K562 (cell line): ENCODE measurements around the gene CYS1. TPM values are rescaled to one million over a fixed set of nuclear protein-coding genes. Genes with fewer than 3 reads are reported as not detected.
A peak's percentile ranks its signal among the peaks of the same experiment; 100 is the strongest.

Source experiments
- BCOR ChIP-seq: fragments of 450-650 bp; IDR thresholded peaks from 2 replicates; pipeline ENCODE4 v1.6.1; 2016
- BHLHE40 ChIP-seq: IDR thresholded peaks from 2 replicates; pipeline ENCODE4 v1.6.1; 2011; ENCODE audit warnings: low read length, improper control_type of control experiment
- CCAR2 ChIP-seq: fragments of 200-400 bp; formaldehyde crosslinking; IDR thresholded peaks from 2 replicates; pipeline ENCODE4 v1.6.1; 2017; ENCODE audit warnings: mild to moderate bottlenecking, low read depth, low read length
- ESRRB ChIP-seq: fragments of 250-450 bp; sonication (Bioruptor Pico); IDR thresholded peaks from 2 replicates; pipeline ENCODE4 v1.5.0; 2020; ENCODE audit warnings: mild to moderate bottlenecking, moderate library complexity, borderline replicate concordance
- ETV6 ChIP-seq, 3 experiments: fragments of 150-350 bp in 1 of 3; sonication (generic) in 1 of 3; formaldehyde crosslinking in 1 of 3; IDR thresholded peaks; 2 replicates each; pipeline versions ENCODE4 v1.6.1 to v1.8.0; 2014 to 2022; ENCODE audit warnings: borderline replicate concordance in 2 of 3, low read depth in 2 of 3, antibody characterized with exemption in 1 of 3, low read length in 1 of 3, mild to moderate bottlenecking in 1 of 3, missing genetic modification reagents in 1 of 3
- FIP1L1 ChIP-seq: fragments of 200-400 bp; formaldehyde crosslinking; IDR thresholded peaks from 2 replicates; pipeline ENCODE4 v1.6.1; 2018; ENCODE audit warnings: mild to moderate bottlenecking, low read depth, low read length; ENCODE audit not compliant: poor library complexity, severe bottlenecking
- HIVEP1 ChIP-seq: fragments of 250-450 bp; sonication (Bioruptor Pico); IDR thresholded peaks from 2 replicates; pipeline ENCODE4 v1.4.0; 2020; ENCODE audit warnings: mild to moderate bottlenecking
- LARP7 ChIP-seq: fragments of 450-650 bp; IDR thresholded peaks from 2 replicates; pipeline ENCODE4 v1.6.1; 2016
- NFRKB ChIP-seq: fragments of 450-650 bp; IDR thresholded peaks from 2 replicates; pipeline ENCODE4 v1.6.1; 2016; ENCODE audit warnings: low read depth
- RBM14 ChIP-seq: fragments of 200-400 bp; formaldehyde crosslinking; IDR thresholded peaks from 2 replicates; pipeline ENCODE4 v1.6.1; 2018; ENCODE audit warnings: low read depth, mild to moderate bottlenecking, low read length, moderate library complexity, borderline replicate concordance; ENCODE audit not compliant: insufficient read depth
- TARDBP ChIP-seq: fragments of 450-650 bp; IDR thresholded peaks from 2 replicates; pipeline ENCODE4 v1.6.1; 2016
- ZNF77 ChIP-seq: fragments of 250-450 bp; sonication (Bioruptor Pico); IDR thresholded peaks from 2 replicates; pipeline ENCODE4 v1.5.0; 2020
- polyA plus RNA-seq, 8 experiments: library from polyadenylated mRNA; depleted of rRNA in 4 of 8; stranded (reverse) in 5 of 8; unstranded in 3 of 8; fragments of >200 nt; fragmentation: Nextera tagmentation in 2 of 8; fragmentation: Illumina TruSeq in 1 of 8; extraction: Ambion mirVana in 2 of 8; extraction: Trizol in 1 of 8; gene quantifications; 2 replicates each; pipeline versions ENCODE4 v1.2.1 to v1.2.3, GENCODE V29; 2011 to 2014; ENCODE audit warnings: inconsistent platforms in 1 of 8, missing spikeins in 1 of 8
- total RNA-seq, 7 experiments: library from RNA; depleted of rRNA in 6 of 7; stranded (reverse); fragments of >200 nt in 6 of 7; fragmentation: Illumina TruSeq in 2 of 7; extraction: Trizol in 2 of 7; gene quantifications; 2 replicates each; pipeline versions ENCODE4 v1.2.1 to v1.2.3, GENCODE V29; 2011 to 2021; ENCODE audit warnings: low replicate concordance in 1 of 7
- TF ChIP-seq, protein P1 (sequence below): fragments of 450-650 bp; IDR thresholded peaks from 2 replicates; pipeline ENCODE4 v1.6.1; 2018; ENCODE audit not compliant: partially characterized antibody
- TF ChIP-seq, protein P2 (sequence below): sonication (generic); formaldehyde crosslinking; IDR thresholded peaks from 2 replicates; pipeline ENCODE4 v1.8.0; 2023; ENCODE audit warnings: mild to moderate bottlenecking, missing genetic modification reagents

Gene CYS1
- total and polyA plus RNA-seq, 9 of the 15 experiments (the other 6 are each of a cell fraction or from before 2014, with no cell fraction given), result 0.11 to 0.13 TPM; not detected in 7

- TF ChIP-seq, protein P1, sequence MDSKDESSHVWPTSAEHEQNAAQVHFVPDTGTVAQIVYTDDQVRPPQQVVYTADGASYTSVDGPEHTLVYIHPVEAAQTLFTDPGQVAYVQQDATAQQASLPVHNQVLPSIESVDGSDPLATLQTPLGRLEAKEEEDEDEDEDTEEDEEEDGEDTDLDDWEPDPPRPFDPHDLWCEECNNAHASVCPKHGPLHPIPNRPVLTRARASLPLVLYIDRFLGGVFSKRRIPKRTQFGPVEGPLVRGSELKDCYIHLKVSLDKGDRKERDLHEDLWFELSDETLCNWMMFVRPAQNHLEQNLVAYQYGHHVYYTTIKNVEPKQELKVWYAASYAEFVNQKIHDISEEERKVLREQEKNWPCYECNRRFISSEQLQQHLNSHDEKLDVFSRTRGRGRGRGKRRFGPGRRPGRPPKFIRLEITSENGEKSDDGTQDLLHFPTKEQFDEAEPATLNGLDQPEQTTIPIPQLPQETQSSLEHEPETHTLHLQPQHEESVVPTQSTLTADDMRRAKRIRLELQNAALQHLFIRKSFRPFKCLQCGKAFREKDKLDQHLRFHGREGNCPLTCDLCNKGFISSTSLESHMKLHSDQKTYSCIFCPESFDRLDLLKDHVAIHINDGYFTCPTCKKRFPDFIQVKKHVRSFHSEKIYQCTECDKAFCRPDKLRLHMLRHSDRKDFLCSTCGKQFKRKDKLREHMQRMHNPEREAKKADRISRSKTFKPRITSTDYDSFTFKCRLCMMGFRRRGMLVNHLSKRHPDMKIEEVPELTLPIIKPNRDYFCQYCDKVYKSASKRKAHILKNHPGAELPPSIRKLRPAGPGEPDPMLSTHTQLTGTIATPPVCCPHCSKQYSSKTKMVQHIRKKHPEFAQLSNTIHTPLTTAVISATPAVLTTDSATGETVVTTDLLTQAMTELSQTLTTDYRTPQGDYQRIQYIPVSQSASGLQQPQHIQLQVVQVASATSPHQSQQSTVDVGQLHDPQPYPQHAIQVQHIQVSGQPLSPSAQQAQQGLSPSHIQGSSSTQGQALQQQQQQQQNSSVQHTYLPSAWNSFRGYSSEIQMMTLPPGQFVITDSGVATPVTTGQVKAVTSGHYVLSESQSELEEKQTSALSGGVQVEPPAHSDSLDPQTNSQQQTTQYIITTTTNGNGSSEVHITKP, result peak; percentile 9
- TF ChIP-seq ESRRB (CRISPR knock-in tag), result no peak
- TF ChIP-seq BHLHE40, result peak; percentile 29; the same call in 1 of the 2 replicates
- peak; percentile 71; the same call in 1 of the 2 replicates for TF ChIP-seq BCOR
- TF ChIP-seq FIP1L1, result peak; percentile 98
- no peak for TF ChIP-seq TARDBP
- TF ChIP-seq ETV6 (IDR thresholded peaks at IDR 0.05; ENCODE audit: borderline replicate concordance in 1 of 2, low read depth in 2 of 2, low read length in 1 of 2), result no peak
- TF ChIP-seq ETV6 (CRISPR knock-in tag; IDR thresholded peaks at IDR 0.05; ENCODE audit: borderline replicate concordance), result 0 out of 2 replicates have a peak, but pooled peaks have one; percentile 79
- no peak for TF ChIP-seq HIVEP1 (CRISPR knock-in tag)
- peak; percentile 61; the same call in 1 of the 2 replicates for TF ChIP-seq NFRKB
- no peak for TF ChIP-seq LARP7
- no peak for TF ChIP-seq CCAR2
- TF ChIP-seq, protein P2, sequence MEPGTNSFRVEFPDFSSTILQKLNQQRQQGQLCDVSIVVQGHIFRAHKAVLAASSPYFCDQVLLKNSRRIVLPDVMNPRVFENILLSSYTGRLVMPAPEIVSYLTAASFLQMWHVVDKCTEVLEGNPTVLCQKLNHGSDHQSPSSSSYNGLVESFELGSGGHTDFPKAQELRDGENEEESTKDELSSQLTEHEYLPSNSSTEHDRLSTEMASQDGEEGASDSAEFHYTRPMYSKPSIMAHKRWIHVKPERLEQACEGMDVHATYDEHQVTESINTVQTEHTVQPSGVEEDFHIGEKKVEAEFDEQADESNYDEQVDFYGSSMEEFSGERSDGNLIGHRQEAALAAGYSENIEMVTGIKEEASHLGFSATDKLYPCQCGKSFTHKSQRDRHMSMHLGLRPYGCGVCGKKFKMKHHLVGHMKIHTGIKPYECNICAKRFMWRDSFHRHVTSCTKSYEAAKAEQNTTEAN (CRISPR knock-in tag), result no peak; the same call in 1 of the 2 replicates
- TF ChIP-seq RBM14, result no peak
- TF ChIP-seq ZNF77 (CRISPR knock-in tag), result no peak
Measured at GRCh38 chr2:10122500-10123280, 42.5 kb upstream of the CYS1 start, which contains the start of gene RRM2 (continued).
